Osteoblast (primary cell): ENCODE data around the gene INHBC. TPM values are rescaled to one million over a fixed set of nuclear protein-coding genes. Genes with fewer than 3 reads are reported as not detected.
A peak's percentile ranks its signal among the peaks of the same experiment; 100 is the strongest.

ENCODE experiments used
- DNase-seq: peaks from one replicate; pipeline ENCODE4 v3.0.0; 2011; ENCODE audit warnings: low spot score, mixed read lengths; ENCODE audit not compliant: insufficient read length; ENCODE audit errors: missing footprints
- H2AFZ ChIP-seq: 2 replicates; pipeline ENCODE4 v1.6.0; 2011; ENCODE audit warnings: mild to moderate bottlenecking, low read length
- H3K27ac ChIP-seq: 2 replicates; pipeline ENCODE4 v1.5.1; 2011; ENCODE audit warnings: mild to moderate bottlenecking, low read depth, low read length, moderate library complexity
- H3K27me3 ChIP-seq: 2 replicates; pipeline ENCODE4 v1.6.0; 2012; ENCODE audit warnings: mild to moderate bottlenecking, control low read depth, inconsistent platforms, low read length, moderate library complexity; ENCODE audit not compliant: insufficient read depth
- H3K36me3 ChIP-seq: 2 replicates; pipeline ENCODE4 v1.5.1; 2011; ENCODE audit warnings: mild to moderate bottlenecking, low read length, control low read depth, moderate library complexity; ENCODE audit not compliant: insufficient read depth
- H3K4me1 ChIP-seq: 2 replicates; pipeline ENCODE4 v1.5.1; 2011; ENCODE audit warnings: mild to moderate bottlenecking, low read length, control low read depth, moderate library complexity; ENCODE audit not compliant: insufficient read depth
- H3K4me2 ChIP-seq: 2 replicates; pipeline ENCODE4 v1.6.0; 2011; ENCODE audit warnings: mild to moderate bottlenecking, low read length; ENCODE audit not compliant: insufficient read depth
- H3K4me3 ChIP-seq: fragments of 200-600 bp; sonication (generic); 3 replicates; pipeline ENCODE4 v1.5.1; 2012; ENCODE audit warnings: mild to moderate bottlenecking, low read length, inconsistent platforms; ENCODE audit not compliant: insufficient read depth
- H3K79me2 ChIP-seq: 2 replicates; pipeline ENCODE4 v1.6.0; 2012; ENCODE audit warnings: mild to moderate bottlenecking, low read length, control low read depth, inconsistent platforms; ENCODE audit not compliant: insufficient read depth
- H3K9me3 ChIP-seq: 2 replicates; pipeline ENCODE4 v1.5.1; 2011; ENCODE audit warnings: low read depth, low read length, control low read depth
- H4K20me1 ChIP-seq: 2 replicates; pipeline ENCODE4 v1.6.0; 2012; ENCODE audit warnings: mild to moderate bottlenecking, low read length, control low read depth; ENCODE audit not compliant: insufficient read depth
- total RNA-seq: library from RNA; depleted of rRNA; stranded (reverse); fragments of >200 nt; gene quantifications from 2 replicates; pipeline ENCODE4 v1.2.3, GENCODE V29; 2012
- TF ChIP-seq, protein P1 (sequence below): IDR thresholded peaks from 2 replicates; pipeline ENCODE4 v1.5.1; 2011; ENCODE audit warnings: mild to moderate bottlenecking, low read depth, low read length, moderate library complexity; ENCODE audit errors: extremely low read depth

Gene INHBC
- total RNA-seq, 1 donor, result not detected

- no peak overlapping the region for H3K4me2 ChIP-seq
- H3K27me3 ChIP-seq, result peaks cover 33% of the 10 kb centered on the region
- H3K9me3 ChIP-seq, result no peaks in the 10 kb centered on the region
- H3K79me2 ChIP-seq, result no peaks in the 10 kb centered on the region
- H4K20me1 ChIP-seq, result no peaks in the 10 kb centered on the region
- no peak overlapping the region for H2AFZ ChIP-seq
- no peak overlapping the region for H3K27ac ChIP-seq
- H3K4me3 ChIP-seq, result no peak overlapping the region
- peak; percentile 69 for DNase-seq
- peaks cover 7% of the 10 kb centered on the region for H3K4me1 ChIP-seq
- TF ChIP-seq, protein P1, sequence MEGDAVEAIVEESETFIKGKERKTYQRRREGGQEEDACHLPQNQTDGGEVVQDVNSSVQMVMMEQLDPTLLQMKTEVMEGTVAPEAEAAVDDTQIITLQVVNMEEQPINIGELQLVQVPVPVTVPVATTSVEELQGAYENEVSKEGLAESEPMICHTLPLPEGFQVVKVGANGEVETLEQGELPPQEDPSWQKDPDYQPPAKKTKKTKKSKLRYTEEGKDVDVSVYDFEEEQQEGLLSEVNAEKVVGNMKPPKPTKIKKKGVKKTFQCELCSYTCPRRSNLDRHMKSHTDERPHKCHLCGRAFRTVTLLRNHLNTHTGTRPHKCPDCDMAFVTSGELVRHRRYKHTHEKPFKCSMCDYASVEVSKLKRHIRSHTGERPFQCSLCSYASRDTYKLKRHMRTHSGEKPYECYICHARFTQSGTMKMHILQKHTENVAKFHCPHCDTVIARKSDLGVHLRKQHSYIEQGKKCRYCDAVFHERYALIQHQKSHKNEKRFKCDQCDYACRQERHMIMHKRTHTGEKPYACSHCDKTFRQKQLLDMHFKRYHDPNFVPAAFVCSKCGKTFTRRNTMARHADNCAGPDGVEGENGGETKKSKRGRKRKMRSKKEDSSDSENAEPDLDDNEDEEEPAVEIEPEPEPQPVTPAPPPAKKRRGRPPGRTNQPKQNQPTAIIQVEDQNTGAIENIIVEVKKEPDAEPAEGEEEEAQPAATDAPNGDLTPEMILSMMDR, result no peak
- no peaks in the 10 kb centered on the region for H3K36me3 ChIP-seq
These were observed 30.0 kb downstream of the INHBC start for GRCh38 chr12:57464569-57464968.

DNA sequence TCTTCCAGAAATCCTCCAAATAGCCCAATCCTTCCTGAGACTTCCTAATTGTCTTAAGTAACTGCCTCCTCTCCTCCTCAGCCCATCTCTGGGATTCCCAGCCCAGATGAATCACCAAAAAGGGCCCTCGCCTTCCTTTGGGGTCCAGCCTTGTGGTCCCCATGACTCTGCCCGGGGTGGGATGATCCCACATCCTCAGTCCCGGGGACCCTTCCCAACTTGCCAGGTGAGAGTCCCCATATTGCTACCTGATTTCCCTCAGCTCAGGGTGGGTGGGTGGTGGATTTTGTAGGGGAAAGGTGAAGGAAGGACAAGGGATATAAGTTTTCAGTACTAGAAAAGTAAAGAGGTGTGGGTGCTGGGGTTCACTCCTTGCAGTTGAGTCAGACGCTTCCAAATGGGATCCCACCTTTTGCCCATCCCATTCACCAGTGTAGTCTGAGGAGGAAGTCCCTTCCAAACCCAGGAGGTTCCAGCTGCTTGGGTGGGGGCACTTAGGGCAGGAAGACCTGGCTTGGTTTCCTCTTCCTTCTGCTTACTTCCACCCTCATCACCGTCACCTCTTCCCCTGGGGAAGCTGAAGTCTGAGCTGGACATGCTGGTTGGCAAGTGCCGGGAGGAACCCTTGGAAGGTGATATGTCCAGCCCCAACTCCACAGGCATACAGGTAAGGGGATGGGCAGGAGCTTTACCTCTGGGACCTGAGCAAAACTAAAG is 30.6 kb downstream of the INHBC start:
- TF ChIP-seq, protein P1, result no peak
- Histone ChIP-seq H2AFZ (no peak overlapping the region), H3K27ac (no peak overlapping the region), H3K79me2 (no peaks in the 10 kb centered on the region), H3K4me3 (no peak overlapping the region), H3K36me3 (no peaks in the 10 kb centered on the region), H3K9me3 (no peaks in the 10 kb centered on the region), H3K4me2 (no peak overlapping the region), H3K4me1 (peaks cover 7% of the 10 kb centered on the region), H3K27me3 (peaks cover 38% of the 10 kb centered on the region), H4K20me1 (no peaks in the 10 kb centered on the region)
- no peak for DNase-seq

- H4K20me1 ChIP-seq, result no peaks in the 10 kb centered on the region
- no peak overlapping the region for H2AFZ ChIP-seq
- H3K4me1 ChIP-seq, result peaks cover 6% of the 10 kb centered on the region
- no peaks in the 10 kb centered on the region for H3K36me3 ChIP-seq
- DNase-seq, result no peak
- peaks cover 31% of the 10 kb centered on the region for H3K27me3 ChIP-seq
- TF ChIP-seq, protein P1, result no peak
- H3K79me2 ChIP-seq, result no peaks in the 10 kb centered on the region
- H3K4me3 ChIP-seq, result no peak overlapping the region
- no peaks in the 10 kb centered on the region for H3K9me3 ChIP-seq
- no peak overlapping the region for H3K27ac ChIP-seq
- no peak overlapping the region for H3K4me2 ChIP-seq
These were observed 31.3 kb downstream of the INHBC start for GRCh38 chr12:57465747-57466505.

DNA sequence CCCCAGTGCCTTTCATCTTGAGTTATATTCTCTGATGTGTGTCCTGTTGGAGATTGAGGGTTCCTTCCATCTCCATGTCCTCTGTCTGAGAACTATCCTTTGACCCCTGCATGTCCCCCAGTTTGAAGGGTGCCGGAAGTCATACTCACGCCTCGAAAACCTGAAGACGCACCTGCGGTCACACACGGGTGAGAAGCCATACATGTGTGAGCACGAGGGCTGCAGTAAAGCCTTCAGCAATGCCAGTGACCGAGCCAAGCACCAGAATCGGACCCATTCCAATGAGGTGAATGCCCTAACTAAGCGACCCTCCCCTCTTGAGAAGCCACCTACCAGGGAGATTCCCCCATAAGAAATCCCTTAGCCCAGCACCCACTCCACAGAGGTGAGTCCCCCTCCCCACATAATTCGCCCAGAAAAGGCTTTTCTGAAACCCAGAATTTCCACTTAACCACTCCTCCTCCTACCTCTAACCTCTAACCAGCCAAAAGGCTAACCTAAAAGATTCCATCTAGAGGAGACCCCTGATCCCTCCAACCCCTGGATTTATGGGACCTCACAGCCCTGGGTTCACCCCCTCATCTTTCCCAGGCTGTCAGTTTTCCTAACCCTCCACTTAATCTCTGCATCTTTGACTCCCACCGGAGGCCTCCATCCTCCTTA is 32.8 kb downstream of the INHBC start:
- H3K4me1 ChIP-seq, result no peaks in the 10 kb centered on the region

More for the DNA sequence above, 32.8 kb downstream of the INHBC start:
- Histone ChIP-seq H2AFZ (no peak overlapping the region), H3K79me2 (no peaks in the 10 kb centered on the region), H4K20me1 (no peaks in the 10 kb centered on the region), H3K4me2 (no peak overlapping the region), H3K27me3 (peaks cover 36% of the 10 kb centered on the region), H3K9me3 (no peaks in the 10 kb centered on the region), H3K27ac (no peak overlapping the region), H3K4me3 (no peak overlapping the region), H3K36me3 (no peaks in the 10 kb centered on the region)
- TF ChIP-seq, protein P1, result no peak
- peak; percentile 73 for DNase-seq
